ENCODE results near the gene SLC45A1.

DNA sequence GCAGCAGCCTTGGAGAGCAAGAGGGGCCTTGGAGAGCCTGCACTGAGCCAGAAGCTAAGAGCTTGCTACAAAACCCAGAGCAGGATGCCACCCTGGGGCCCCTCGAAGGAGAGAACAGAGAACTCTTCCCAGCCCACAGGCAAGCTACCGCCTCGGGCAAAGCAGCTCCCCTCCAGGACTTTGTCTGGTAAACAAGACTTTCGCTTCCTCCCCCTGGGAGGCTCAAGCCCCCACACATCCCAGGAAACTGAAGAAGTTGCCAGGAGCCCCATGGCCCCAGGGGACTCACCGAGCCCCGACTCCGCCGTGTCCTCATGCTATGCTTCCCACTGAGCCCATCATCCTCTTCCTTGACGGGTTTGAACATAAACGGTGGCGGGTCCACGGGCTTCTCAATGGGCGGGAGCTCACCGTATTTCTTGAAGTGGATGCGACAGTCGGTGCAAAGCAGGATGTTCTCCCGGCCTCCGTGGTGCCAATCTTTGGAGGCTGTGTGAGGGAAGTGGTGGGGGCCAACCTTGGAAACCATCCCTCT, 45.9 kb downstream of the SLC45A1 start:
- no peak for TF ChIP-seq POLR2A (IDR thresholded peaks at IDR 0.05)
- TF ChIP-seq, protein P1, sequence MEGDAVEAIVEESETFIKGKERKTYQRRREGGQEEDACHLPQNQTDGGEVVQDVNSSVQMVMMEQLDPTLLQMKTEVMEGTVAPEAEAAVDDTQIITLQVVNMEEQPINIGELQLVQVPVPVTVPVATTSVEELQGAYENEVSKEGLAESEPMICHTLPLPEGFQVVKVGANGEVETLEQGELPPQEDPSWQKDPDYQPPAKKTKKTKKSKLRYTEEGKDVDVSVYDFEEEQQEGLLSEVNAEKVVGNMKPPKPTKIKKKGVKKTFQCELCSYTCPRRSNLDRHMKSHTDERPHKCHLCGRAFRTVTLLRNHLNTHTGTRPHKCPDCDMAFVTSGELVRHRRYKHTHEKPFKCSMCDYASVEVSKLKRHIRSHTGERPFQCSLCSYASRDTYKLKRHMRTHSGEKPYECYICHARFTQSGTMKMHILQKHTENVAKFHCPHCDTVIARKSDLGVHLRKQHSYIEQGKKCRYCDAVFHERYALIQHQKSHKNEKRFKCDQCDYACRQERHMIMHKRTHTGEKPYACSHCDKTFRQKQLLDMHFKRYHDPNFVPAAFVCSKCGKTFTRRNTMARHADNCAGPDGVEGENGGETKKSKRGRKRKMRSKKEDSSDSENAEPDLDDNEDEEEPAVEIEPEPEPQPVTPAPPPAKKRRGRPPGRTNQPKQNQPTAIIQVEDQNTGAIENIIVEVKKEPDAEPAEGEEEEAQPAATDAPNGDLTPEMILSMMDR (IDR thresholded peaks at IDR 0.05) = no peak

Data from uterus (tissue), 2 donors.